ENCODE results near the gene IDH3A.

DNA sequence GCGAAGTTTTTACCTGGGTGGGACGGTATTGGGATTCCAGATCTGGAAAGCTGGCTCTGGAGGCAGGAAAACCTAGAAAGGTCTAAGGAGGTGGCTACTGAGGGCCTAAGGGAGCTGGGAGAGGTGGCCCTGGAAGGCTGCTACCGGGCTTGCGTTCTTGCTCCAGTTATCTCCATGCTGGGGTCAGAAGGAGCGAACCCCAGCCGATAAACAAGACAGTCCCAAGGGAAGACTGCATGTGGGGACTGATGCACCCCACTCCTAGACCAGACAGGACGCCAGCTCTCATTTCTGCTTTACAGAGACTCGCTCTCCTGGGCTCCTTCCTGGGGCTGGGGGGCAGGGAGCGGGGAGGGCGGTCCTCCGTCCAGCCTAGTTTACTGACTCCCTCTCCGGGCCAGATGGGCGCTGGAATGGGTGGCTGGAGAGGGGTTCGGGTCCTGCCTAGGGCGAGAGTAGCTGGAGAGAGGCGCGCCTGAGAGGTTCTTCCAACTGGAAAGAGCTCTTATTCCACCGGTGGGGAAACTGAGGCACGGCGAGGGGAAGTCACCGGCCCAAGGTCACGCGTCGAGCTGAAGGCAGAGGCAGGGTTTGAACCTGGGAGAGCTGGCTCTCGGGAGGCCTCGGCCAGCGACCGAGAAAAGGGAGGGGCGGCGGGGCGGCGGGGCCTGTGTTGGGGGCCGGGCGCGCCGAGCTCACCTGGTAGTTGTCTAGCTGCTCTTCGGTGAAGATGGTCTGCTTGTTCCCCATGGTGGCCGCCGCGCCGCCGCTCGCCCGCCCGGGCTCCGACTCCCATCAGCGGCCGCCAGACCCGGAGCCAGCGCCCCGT is 18.5 kb upstream of the IDH3A start:
- TF ChIP-seq, protein P1, sequence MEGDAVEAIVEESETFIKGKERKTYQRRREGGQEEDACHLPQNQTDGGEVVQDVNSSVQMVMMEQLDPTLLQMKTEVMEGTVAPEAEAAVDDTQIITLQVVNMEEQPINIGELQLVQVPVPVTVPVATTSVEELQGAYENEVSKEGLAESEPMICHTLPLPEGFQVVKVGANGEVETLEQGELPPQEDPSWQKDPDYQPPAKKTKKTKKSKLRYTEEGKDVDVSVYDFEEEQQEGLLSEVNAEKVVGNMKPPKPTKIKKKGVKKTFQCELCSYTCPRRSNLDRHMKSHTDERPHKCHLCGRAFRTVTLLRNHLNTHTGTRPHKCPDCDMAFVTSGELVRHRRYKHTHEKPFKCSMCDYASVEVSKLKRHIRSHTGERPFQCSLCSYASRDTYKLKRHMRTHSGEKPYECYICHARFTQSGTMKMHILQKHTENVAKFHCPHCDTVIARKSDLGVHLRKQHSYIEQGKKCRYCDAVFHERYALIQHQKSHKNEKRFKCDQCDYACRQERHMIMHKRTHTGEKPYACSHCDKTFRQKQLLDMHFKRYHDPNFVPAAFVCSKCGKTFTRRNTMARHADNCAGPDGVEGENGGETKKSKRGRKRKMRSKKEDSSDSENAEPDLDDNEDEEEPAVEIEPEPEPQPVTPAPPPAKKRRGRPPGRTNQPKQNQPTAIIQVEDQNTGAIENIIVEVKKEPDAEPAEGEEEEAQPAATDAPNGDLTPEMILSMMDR (IDR thresholded peaks at IDR 0.05; ENCODE audit: low read depth, low read length), result no peak
- no peak for TF ChIP-seq POLR2A (IDR thresholded peaks at IDR 0.05; ENCODE audit: extremely low read depth, insufficient read length)

All from NB4 (cell line).